GM19240 (cell line): ENCODE measurements around the gene TRIM72.
"Not testable (repeated sequence)": the region's sequence is repeated elsewhere in the genome, so short reads cannot be mapped to it uniquely, and the experiment has no call there.

ENCODE experiments used
- DNase-seq: peaks from one replicate; pipeline ENCODE4 v3.0.0; 2011; ENCODE audit warnings: low spot score; ENCODE audit not compliant: insufficient read length

Gene TRIM72

DNA sequence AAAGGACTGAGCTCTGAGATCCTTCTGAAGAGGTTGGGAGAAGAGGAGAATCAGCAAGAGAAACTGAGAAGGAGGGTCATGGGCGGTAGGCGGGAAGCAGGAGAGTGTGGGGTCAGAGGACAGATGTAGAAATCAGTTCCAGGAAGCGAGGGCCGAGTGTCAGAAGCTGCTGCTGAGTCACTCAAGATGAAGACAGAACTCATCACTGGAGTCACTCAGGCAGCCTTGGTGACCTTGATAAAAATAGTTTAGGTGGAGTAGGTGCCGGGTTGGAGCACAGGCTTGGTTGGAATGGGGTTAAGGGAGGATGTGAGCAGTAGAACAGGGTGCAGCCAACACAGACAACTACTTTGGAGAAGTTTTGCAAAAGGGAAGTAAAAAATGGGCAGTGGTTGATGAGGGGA is 39.7 kb downstream of the TRIM72 start:
- DNase-seq, result no peak

DNA sequence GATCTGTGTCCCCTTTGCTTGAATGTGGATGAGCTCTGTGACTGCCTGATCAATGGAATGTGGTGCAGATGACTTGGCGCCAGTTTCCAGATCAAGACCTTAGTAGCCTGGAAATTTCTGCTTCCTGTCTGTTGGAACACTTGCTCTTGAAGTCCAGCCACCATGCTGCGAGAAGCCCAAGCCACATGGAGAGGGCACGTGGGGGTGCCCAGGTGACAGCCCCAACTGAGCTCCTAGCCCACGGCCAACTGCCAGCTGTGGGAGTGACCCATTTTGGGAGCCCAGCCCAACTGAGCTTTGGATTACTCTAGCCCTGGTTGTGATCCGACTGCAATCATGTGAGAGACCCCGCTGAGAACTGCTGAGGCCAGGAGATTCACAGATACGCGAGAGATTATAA is 42.5 kb downstream of the TRIM72 start:
- no peak for DNase-seq

DNA sequence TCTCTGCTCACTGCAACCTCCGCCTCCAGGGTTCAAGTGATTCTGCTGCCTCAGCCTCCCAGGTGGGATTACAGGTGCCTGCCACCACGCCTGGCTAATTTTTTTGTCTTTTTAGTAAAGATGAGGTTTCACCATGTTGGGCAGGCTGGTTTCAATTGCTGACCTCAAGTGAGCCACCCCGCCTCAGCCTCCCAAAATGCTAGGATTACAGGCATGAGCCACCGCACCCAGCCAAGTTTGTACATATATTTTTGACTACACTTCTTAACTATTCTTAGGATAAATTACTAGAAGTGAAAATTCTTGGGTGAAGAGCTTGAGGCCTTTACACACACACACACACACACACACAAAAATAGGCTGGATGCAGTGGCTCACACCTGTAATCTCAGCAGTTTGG is 44.4 kb downstream of the TRIM72 start:
- no peak for DNase-seq

DNA sequence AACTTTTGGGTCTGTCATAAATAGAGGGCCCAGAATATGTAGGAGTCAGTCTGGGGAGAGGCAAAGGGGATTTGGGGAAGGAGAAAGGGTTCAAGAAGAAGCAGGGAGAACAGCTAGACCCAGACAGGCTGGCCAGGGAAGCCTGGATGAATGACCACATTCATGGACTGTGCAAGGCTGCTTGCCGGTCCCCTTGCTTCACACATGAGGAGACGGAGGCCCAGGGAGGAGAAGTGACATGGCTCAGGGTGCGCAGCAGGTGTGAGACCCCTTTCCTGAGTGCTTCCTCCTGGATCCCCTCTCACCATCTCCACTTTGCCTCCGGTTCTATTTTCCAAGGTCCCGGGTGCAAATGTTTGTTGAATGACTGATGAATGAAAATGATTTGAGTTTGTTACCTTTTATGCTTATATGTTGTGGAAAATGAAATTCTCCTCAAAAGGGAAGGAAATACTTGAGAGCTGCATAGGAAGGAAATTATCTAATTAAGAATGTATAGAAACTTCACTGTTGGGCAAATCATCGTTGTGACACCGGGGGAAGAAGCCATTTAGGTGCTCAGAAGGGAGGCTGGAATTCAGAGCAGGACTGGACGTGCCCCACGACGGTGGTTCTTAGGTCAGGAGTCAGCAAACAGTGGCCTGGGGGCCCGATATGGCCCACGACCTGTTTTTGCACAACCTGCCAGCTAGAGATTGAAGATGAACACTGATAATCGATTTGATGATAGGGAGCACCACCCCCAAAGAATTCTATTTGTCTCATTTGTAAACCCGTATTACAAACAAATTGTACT is 46.4 kb downstream of the TRIM72 start:
- DNase-seq, result no peak

DNA sequence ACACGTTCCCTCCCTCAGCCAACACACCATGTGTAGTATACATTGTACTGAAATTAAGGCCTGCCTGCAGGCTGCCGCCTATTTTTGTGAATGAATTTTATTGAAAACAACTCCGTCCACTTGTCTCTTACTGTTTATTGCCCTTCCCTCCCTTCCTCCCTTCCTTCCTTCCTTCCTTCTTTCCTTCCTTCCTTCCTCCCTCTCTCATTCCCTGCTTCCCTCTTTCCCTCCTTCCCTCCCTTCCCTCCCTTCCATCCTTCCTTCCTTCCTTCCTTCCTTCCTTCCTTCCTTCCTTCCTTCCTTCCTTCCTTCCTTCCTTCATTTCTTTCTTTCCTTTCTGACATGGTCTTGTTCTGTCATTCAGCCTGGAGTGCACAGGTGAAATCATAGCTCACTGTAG is 48.2 kb downstream of the TRIM72 start:
- no peak for DNase-seq

DNA sequence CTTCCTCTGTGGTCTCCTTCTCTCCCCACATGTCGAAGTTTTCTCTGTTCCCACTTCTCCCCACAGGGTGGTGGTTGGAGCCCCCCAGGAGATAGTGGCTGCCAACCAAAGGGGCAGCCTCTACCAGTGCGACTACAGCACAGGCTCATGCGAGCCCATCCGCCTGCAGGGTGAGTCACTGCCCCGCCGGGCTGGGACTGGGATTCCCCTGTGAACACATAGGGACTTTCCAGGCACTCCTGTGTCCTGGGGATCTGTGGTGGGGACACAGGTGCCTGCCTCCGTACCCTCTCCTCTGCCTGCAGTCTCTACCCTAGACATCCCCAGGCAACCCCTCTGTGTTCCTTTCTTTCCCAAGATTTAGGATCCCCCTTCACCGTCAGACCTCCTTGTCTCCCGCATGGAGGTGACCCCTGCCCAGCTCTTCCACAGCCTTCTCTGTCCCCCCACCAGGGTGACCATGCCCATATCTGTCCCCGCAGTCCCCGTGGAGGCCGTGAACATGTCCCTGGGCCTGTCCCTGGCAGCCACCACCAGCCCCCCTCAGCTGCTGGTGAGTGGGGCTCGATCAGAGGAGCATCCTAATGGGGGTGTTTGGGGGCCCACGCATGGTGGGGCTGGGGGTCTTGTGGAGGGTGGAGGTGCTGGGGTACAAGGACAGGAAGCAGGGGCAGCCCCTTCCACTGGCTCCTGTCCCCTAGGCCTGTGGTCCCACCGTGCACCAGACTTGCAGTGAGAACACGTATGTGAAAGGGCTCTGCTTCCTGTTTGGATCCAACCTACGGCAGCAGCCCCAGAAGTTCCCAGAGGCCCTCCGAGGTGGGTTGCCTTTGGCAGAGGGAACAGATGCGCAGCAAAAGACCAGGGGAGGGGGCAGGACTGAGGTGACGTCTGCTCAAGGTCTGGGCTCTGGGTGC is 51.7 kb downstream of the TRIM72 start:
- DNase-seq, result peak; percentile 64

DNA sequence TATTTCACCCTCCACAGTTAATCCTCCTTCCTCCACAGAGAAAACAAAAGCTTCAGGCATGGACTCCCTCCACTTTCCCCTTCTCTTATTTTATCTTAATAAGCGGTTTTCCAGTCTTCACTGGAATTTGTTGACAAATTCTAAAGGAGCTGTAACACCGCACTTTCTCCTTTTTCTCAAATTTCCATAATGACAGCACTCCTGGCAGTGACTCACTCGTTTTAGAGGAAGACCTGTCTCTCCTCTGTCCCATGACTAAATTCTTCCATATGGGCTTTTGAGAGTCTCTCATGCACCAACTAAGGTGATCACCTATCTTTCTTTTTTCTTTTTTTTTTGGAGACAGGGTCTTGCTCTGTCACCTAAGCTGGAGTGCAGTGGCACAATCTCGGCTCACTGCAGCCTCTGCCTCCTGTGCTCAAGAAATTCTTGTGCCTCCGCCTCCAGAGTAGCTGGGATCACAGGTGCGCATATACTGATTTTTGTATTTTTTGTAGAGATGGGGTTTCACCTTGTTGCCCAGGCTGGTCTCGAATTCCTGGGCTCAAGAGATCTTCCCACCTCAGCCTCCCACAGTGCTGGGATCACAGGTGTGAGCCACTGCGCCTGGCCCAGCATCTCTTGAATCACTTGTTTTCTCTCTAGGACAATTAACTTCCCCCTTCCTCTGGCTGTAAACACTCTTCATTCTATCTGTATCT is 53.6 kb downstream of the TRIM72 start:
- DNase-seq, result no peak

DNA sequence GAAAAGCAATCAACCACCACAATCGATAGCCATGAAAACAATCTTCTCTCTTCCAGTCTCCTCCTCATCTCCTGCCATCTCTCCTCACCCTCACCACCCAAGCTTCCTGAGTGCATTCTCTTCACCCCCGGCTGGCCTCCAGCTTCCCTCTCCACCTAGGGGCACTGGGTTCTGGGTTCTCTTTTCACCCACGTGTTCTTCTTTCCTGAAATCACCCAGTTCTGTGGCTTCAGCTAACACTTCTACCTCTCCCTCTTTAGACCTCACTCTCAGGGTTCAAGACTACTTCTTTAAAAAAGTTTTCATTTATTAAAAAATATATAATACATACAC is 54.1 kb downstream of the TRIM72 start:
- DNase-seq, result no peak

DNA sequence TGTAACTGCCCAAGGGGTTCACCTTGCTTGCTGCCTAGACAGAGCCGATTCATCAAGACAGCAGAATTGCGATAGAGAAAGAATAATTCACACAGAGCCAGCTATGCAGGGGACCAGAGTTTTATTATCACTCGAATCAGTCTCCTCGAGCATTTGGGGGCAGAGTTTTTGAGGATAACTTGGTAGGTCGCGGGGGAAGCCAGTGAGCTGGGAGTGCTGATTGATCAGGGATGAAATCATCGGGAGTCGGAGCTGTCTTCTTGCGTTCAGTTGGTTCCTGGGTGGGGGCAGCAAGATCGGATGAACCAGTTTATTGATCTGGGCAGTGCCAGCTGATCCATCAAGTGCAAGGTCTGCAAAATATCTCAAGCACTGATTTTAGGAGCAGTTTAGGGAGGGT is 55.0 kb downstream of the TRIM72 start:
- no peak for DNase-seq

DNA sequence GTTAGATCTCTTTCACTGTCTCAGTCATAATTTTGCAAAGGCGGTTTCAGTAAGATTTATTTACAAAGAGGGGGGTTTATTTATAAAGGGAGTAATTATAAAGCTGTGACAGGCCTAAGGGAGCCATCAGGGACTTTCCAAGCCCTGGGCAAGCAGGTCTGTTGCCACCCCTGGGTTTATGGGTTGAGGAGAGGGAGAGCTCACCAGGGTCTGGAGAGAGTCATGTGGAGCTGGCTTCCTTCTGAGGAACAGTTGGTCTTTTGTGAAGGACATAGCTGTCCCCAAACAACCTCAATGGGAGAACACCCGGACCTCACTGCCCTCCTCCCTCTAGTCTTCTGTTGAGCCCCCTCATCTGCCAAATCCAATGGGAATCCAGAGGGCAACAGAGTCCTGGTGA is 55.6 kb downstream of the TRIM72 start:
- no peak for DNase-seq

DNA sequence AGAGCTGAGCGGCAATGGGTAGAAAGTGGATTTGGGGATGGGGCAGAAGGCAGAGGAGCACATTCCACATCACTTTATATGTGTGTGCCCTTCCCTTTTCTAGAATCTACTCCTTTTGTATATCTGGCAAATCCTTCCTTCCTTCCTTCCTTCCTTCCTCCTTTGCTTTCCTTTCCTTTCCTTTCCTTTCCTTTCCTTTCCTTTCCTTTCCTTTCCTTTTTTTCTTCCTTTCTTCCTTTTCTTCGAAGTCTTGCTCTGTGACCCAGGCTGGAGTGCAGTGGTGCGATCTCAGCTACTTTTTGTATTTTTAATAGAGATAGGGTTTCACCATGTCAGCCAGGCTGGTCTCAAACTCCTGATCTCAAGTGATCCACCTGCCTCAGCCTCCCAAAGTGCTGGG is 56.1 kb downstream of the TRIM72 start:
- not testable (repeated sequence) for DNase-seq

DNA sequence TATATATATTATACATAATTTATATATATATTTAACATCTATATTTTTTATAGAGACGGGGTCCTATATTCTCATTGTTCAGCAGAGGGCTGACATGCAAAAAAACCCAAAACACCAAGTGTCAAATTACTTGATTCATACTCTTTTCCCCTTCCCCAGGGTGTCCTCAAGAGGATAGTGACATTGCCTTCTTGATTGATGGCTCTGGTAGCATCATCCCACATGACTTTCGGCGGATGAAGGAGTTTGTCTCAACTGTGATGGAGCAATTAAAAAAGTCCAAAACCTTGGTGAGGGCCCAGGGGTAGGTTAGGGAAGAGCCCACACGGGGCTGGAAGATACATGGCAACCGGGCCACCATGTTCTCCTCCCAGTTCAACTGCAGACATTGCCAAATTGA is 56.9 kb downstream of the TRIM72 start:
- DNase-seq, result no peak

DNA sequence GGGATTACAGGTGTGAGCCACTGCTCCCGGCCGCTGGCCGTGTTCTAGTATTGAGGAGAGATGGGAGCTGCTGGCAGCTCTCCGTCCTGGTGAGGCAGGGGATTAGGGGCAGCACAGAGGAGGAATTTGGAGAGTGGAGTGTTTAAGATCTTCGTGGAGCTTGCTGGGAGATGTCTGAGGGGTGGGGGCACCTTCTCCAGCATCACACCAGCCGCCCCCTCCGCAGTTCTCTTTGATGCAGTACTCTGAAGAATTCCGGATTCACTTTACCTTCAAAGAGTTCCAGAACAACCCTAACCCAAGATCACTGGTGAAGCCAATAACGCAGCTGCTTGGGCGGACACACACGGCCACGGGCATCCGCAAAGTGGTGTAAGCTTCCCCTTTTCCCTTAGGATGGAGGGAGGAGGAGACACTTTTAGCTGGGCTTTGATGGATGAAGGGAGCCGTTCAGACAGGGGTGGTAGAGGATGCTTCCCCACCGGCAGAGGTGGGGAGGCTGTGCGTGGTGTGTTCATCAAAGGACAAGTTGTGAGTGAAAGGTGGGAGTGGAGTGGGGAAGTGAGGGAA is 57.8 kb downstream of the TRIM72 start:
- DNase-seq, result no peak

DNA sequence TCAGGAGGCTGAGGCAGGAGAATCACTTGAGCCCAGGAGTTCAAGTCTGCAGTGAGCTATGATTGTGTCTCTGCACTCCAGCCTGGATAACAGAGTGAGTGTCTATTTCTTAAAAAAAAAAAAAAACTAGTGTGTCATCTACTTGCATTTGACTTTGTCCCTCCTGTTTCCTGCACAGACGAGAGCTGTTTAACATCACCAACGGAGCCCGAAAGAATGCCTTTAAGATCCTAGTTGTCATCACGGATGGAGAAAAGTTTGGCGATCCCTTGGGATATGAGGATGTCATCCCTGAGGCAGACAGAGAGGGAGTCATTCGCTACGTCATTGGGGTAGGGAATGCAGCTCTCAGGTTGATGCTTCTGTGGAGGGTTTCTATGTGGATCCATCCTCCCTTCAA is 59.3 kb downstream of the TRIM72 start:
- DNase-seq, result no peak

DNA sequence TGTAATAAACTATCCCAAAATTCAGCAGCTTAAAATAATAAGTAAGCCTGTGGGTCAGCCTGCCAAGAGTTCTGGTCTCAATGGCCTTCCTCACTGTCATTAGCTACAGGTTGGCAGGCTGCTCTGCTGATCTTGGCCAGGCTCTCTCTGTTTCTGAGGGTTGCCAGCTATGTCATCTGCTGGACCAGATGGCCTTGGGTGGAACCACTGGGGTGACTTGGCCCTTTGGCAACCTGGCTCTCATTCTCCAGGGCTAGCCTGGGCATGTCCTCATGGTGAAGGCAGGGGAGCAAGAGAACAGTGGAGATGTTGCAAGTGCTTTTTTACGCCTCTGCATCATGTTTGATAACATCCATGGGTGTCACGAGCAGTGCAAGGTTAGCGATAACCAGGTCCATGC is 59.8 kb downstream of the TRIM72 start:
- DNase-seq, result no peak

DNA sequence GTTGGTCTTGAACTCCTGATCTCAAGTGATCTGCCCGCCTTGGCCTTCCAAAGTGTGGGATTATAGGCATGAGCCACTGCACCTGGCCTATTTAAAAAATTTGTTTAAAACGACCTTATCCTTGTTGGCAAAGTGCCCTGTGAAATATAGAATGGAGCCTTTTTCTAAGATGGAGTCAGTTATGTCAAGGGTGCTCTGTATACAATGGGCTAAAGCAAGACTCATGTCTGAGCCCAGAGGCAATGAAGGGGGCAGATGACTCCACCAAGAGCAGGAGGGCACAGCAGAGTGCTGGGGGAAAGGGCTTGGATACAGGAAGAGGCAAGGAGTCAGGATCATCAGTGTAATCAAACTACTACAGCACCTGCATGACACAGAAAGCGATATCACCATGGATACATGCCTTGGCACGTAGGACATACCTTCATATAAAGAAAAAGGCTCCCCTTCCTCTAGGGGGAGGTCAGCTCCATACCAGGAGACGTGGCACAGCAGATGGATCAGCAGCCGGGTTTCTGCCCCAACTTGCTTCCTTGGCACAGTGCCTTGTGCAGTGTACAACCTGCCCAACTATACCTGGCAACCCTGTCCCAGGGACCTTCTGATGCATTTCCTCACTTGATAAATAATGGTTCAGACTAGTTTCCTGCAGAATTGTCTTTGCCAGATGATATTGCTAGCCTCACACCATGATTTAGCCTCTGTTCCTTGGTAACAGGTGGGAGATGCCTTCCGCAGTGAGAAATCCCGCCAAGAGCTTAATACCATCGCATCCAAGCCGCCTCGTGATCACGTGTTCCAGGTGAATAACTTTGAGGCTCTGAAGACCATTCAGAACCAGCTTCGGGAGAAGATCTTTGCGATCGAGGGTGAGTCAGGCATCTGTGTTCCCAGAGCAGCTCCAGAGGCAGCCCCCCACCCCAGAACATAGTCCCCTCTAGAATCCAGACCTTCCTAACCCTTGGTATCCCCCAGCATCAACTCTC is 61.2 kb downstream of the TRIM72 start:
- DNase-seq, result no peak

DNA sequence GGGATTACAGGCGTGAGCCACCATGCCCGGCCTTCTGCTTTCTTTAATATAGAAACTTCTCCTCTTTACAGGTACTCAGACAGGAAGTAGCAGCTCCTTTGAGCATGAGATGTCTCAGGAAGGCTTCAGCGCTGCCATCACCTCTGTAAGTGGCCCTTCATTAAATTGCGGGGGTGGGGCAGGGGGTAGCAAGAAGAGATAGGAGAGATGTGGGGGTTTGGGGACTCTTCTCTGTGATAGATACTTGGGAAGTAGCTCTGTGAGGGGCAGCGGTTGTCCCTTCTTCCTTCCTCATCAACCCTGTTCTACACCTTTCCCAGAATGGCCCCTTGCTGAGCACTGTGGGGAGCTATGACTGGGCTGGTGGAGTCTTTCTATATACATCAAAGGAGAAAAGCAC is 62.7 kb downstream of the TRIM72 start:
- no peak for DNase-seq

DNA sequence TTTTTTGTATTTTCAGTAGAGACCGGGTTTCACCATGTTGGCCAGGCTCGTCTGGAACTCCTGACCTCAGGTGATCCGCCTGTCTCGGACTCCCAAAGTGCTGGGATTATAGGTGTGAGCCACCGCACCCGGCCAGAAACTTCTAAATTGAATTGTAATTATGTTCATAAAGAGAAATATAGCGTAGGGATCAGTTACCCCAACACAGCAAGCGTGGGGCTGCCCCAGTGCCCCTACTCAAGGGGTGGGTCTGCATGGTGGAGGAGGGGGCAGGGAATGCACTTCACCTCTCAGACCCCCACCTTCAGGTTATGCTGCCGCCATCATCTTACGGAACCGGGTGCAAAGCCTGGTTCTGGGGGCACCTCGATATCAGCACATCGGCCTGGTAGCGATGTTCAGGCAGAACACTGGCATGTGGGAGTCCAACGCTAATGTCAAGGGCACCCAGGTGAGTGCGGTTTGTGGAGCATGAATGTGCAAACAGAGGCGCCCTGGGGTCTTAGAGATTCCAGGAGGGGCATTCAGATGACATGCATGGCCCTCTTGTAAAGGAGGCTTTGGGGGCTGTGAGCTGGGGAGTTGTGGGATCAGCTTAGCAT is 63.8 kb downstream of the TRIM72 start:
- DNase-seq, result no peak

DNA sequence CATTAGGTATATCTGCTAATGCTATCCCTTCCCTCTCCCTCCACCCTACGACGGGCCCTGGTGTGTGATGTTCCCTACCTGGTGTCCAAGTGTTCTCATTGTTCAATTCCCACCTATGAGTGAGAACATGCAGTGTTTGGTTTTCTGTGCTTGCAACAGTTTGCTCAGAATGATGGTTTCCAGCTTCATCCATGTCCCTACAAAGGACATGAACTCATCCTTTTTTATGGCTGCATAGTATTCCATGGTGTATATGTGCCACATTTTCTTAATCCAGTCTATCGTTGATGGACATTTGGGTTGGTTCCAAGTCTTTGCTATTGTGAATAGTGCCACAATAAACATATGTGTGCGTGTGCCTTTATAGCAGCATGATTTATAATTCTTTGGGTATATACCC is 64.9 kb downstream of the TRIM72 start:
- DNase-seq, result not testable (repeated sequence)
